Astrocyte (in vitro differentiated cells and primary cell): ENCODE results near the gene TFB1M. TPM values are rescaled to one million over a fixed set of nuclear protein-coding genes. Genes with fewer than 3 reads are reported as not detected.

Experiments
- DNase-seq: peaks from one replicate; pipeline ENCODE4 v3.0.0-alpha.2; 2010; ENCODE audit warnings: low read depth
- FAIRE-seq: peaks from 2 replicates; lab custom pipeline; 2011; peaks lifted over from hg19 to GRCh38; lab: Jason Lieb, UNC
- H2AFZ ChIP-seq: 2 replicates; pipeline ENCODE4 v1.6.0; 2012; ENCODE audit warnings: low read depth, low read length, inconsistent platforms
- H3K27ac ChIP-seq: 2 replicates; pipeline ENCODE4 v1.5.1; 2011; ENCODE audit warnings: low read depth, low read length, inconsistent platforms
- H3K27me3 ChIP-seq: 2 replicates; pipeline ENCODE4 v1.6.0; 2011; ENCODE audit warnings: low read length, inconsistent platforms; ENCODE audit not compliant: insufficient read depth
- H3K36me3 ChIP-seq: 2 replicates; pipeline ENCODE4 v1.5.1; 2011; ENCODE audit warnings: low read length, inconsistent platforms; ENCODE audit not compliant: insufficient read depth
- H3K4me1 ChIP-seq: 2 replicates; pipeline ENCODE4 v1.5.1; 2011; ENCODE audit warnings: low read length, inconsistent platforms; ENCODE audit not compliant: insufficient read depth
- H3K4me2 ChIP-seq: 2 replicates; pipeline ENCODE4 v1.6.0; 2012; ENCODE audit warnings: low read length, inconsistent platforms
- H3K4me3 ChIP-seq: 2 replicates; pipeline ENCODE4 v1.5.1; 2011; ENCODE audit warnings: low read depth, mild to moderate bottlenecking, low read length, inconsistent platforms; ENCODE audit not compliant: insufficient read depth
- H3K79me2 ChIP-seq: 2 replicates; pipeline ENCODE4 v1.6.0; 2012; ENCODE audit warnings: mild to moderate bottlenecking, low read length, inconsistent platforms; ENCODE audit not compliant: insufficient read depth
- H3K9ac ChIP-seq: 2 replicates; pipeline ENCODE4 v1.6.0; 2012; ENCODE audit warnings: mild to moderate bottlenecking, low read length, inconsistent platforms
- H3K9me3 ChIP-seq: 2 replicates; pipeline ENCODE4 v1.5.1; 2012; ENCODE audit warnings: low read depth, mild to moderate bottlenecking, low read length, inconsistent platforms; ENCODE audit not compliant: insufficient read depth
- H4K20me1 ChIP-seq: 2 replicates; pipeline ENCODE4 v1.6.0; 2012; ENCODE audit warnings: low read length, inconsistent platforms; ENCODE audit not compliant: insufficient read depth
- H3K27ac Mint-ChIP-seq: one replicate; pipeline ENCODE4 v1.8.0; 2021; ENCODE audit warnings: mild to moderate bottlenecking, mixed read lengths; ENCODE audit not compliant: unreplicated experiment
- H3K27me3 Mint-ChIP-seq: one replicate; pipeline ENCODE4 v1.8.0; 2021; ENCODE audit warnings: low read depth, mixed read lengths; ENCODE audit not compliant: unreplicated experiment
- H3K36me3 Mint-ChIP-seq: one replicate; pipeline ENCODE4 v1.8.0; 2021; ENCODE audit warnings: low read depth, mixed read lengths; ENCODE audit not compliant: unreplicated experiment
- H3K4me1 Mint-ChIP-seq: one replicate; pipeline ENCODE4 v1.8.0; 2021; ENCODE audit warnings: low read depth, mixed read lengths; ENCODE audit not compliant: unreplicated experiment
- H3K4me3 Mint-ChIP-seq: one replicate; pipeline ENCODE4 v1.8.0; 2021; ENCODE audit warnings: mild to moderate bottlenecking, moderate library complexity, mixed read lengths; ENCODE audit not compliant: unreplicated experiment
- H3K9me3 Mint-ChIP-seq: one replicate; pipeline ENCODE4 v1.8.0; 2021; ENCODE audit warnings: mild to moderate bottlenecking, mixed read lengths; ENCODE audit not compliant: unreplicated experiment
- CTCF ChIP-seq: IDR thresholded peaks from 2 replicates; pipeline ENCODE4 v1.5.1; 2011; ENCODE audit warnings: low read depth, mild to moderate bottlenecking, inconsistent platforms, low read length, moderate library complexity; ENCODE audit not compliant: insufficient read depth
- EZH2 ChIP-seq: IDR thresholded peaks from 2 replicates; pipeline ENCODE4 v1.6.1; 2012; ENCODE audit warnings: mild to moderate bottlenecking, low read length, inconsistent platforms; ENCODE audit not compliant: insufficient read depth
- total RNA-seq: library from RNA; stranded (reverse); gene quantifications from 2 replicates; pipeline ENCODE4 v1.2.1, GENCODE V29; 2021

The TFB1M gene
- total RNA-seq, 1 donor from 2014 or later: 24.1 TPM

GRCh38 chr6:155274106-155274505, 40.2 kb downstream of the TFB1M start:
- DNase-seq (peak; percentile 62), FAIRE-seq (no peak)
- peaks cover 34% of the 10 kb centered on the region for H3K4me1 ChIP-seq
- peaks cover 20% of the 10 kb centered on the region for H3K4me1 Mint-ChIP-seq
- H3K27ac ChIP-seq: peak overlapping the region; percentile 70
- no peaks in the 10 kb centered on the region for H4K20me1 ChIP-seq
- no peaks in the 10 kb centered on the region for H3K27me3 Mint-ChIP-seq
- peak overlapping the region; percentile 81 for H3K27ac Mint-ChIP-seq
- no peaks in the 10 kb centered on the region for H3K9me3 ChIP-seq
- H3K36me3 Mint-ChIP-seq: no peaks in the 10 kb centered on the region
- H3K9ac ChIP-seq: peak overlapping the region; percentile 32
- no peaks in the 10 kb centered on the region for H3K9me3 Mint-ChIP-seq
- H3K36me3 ChIP-seq: peaks cover 2% of the 10 kb centered on the region
- TF ChIP-seq EZH2: no peak
- no peak for TF ChIP-seq CTCF
- H3K79me2 ChIP-seq: no peaks in the 10 kb centered on the region
- H3K4me3 ChIP-seq: no peak overlapping the region
- H3K4me3 Mint-ChIP-seq: no peak overlapping the region
- H3K27me3 ChIP-seq: no peaks in the 10 kb centered on the region
- H3K4me2 ChIP-seq: peak overlapping the region; percentile 61
- no peak overlapping the region for H2AFZ ChIP-seq

GRCh38 chr6:155273431-155273830, 40.9 kb downstream of the TFB1M start:
- TF ChIP-seq CTCF (no peak), EZH2 (no peak)
- peak overlapping the region; percentile 43 for H3K9ac ChIP-seq
- H3K36me3 ChIP-seq: peaks cover 2% of the 10 kb centered on the region
- H2AFZ ChIP-seq: no peak overlapping the region
- no peaks in the 10 kb centered on the region for H4K20me1 ChIP-seq
- DNase-seq (peak; percentile 97), FAIRE-seq (peak; percentile 96)
- Mint-ChIP-seq H3K27me3 (no peaks in the 10 kb centered on the region), H3K27ac (peak overlapping the region; percentile 81), H3K4me3 (no peak overlapping the region), H3K4me1 (peaks cover 20% of the 10 kb centered on the region), H3K9me3 (no peaks in the 10 kb centered on the region), H3K36me3 (no peaks in the 10 kb centered on the region)
- H3K79me2 ChIP-seq: no peaks in the 10 kb centered on the region
- H3K4me1 ChIP-seq: peaks cover 34% of the 10 kb centered on the region
- H3K9me3 ChIP-seq: no peaks in the 10 kb centered on the region
- H3K4me2 ChIP-seq: peak overlapping the region; percentile 61
- H3K27ac ChIP-seq: peak overlapping the region; percentile 70
- no peak overlapping the region for H3K4me3 ChIP-seq
- no peaks in the 10 kb centered on the region for H3K27me3 ChIP-seq

- H3K9me3 Mint-ChIP-seq: no peaks in the 10 kb centered on the region
- no peak overlapping the region for H3K4me3 Mint-ChIP-seq
- no peaks in the 10 kb centered on the region for H4K20me1 ChIP-seq
- H3K4me3 ChIP-seq: no peak overlapping the region
- H3K27me3 Mint-ChIP-seq: no peaks in the 10 kb centered on the region
- H3K4me1 Mint-ChIP-seq: peaks cover 23% of the 10 kb centered on the region
- H3K9me3 ChIP-seq: no peaks in the 10 kb centered on the region
- peak overlapping the region; percentile 70 for H3K27ac ChIP-seq
- H2AFZ ChIP-seq: no peak overlapping the region
- DNase-seq (peak; percentile 16), FAIRE-seq (peak; percentile 82)
- peak overlapping the region; percentile 81 for H3K27ac Mint-ChIP-seq
- peaks cover 2% of the 10 kb centered on the region for H3K36me3 ChIP-seq
- peak overlapping the region; percentile 61 for H3K4me2 ChIP-seq
- H3K36me3 Mint-ChIP-seq: no peaks in the 10 kb centered on the region
- peak overlapping the region; percentile 43 for H3K9ac ChIP-seq
- TF ChIP-seq EZH2 (no peak), CTCF (no peak)
- H3K27me3 ChIP-seq: no peaks in the 10 kb centered on the region
- no peaks in the 10 kb centered on the region for H3K79me2 ChIP-seq
- H3K4me1 ChIP-seq: peaks cover 34% of the 10 kb centered on the region
Observed at GRCh38 chr6:155272353-155273232, 41.7 kb downstream of the TFB1M start.
